ENCODE results near the gene SAMD7. TPM values are rescaled to one million over a fixed set of nuclear protein-coding genes. Genes with fewer than 3 reads are reported as not detected.

The SAMD7 gene
- total and polyA plus RNA-seq, 9 donors: not detected

DNA sequence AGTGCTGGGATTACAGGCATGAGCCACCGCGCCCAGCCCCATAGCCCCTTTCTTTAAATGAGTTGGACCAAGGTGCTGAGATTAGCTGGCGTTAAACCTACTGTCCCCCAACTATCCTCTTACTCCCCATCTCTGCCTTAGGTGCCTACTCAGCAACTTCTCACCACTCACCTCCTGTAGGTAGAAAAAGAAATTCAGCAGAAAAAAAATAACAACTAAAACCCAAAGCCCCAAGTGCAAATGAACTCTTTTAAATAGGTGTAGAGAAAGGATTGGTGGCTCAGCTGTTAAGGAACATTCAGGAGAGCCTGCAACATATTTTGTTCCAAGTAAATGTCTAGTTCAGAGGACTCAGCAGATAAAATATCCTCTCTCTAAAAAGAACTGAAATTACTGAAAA lies 19.5 kb downstream of the SAMD7 start:
- Histone ChIP-seq H3K4me3 (no peak overlapping the region), H3K27ac (no peak overlapping the region), H3K27me3 (no peaks in the 10 kb centered on the region), H3K4me1 (ENCODE audit: insufficient read depth) (no peaks in the 10 kb centered on the region), H3K36me3 (no peaks in the 10 kb centered on the region), H3K9me3 (no peaks in the 10 kb centered on the region)
- TF ChIP-seq, protein P1, sequence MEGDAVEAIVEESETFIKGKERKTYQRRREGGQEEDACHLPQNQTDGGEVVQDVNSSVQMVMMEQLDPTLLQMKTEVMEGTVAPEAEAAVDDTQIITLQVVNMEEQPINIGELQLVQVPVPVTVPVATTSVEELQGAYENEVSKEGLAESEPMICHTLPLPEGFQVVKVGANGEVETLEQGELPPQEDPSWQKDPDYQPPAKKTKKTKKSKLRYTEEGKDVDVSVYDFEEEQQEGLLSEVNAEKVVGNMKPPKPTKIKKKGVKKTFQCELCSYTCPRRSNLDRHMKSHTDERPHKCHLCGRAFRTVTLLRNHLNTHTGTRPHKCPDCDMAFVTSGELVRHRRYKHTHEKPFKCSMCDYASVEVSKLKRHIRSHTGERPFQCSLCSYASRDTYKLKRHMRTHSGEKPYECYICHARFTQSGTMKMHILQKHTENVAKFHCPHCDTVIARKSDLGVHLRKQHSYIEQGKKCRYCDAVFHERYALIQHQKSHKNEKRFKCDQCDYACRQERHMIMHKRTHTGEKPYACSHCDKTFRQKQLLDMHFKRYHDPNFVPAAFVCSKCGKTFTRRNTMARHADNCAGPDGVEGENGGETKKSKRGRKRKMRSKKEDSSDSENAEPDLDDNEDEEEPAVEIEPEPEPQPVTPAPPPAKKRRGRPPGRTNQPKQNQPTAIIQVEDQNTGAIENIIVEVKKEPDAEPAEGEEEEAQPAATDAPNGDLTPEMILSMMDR (IDR thresholded peaks at IDR 0.05): no peak
- TF ChIP-seq POLR2A (IDR thresholded peaks at IDR 0.05): no peak
- no peak for TF ChIP-seq EP300 (IDR thresholded peaks at IDR 0.05)
- intact Hi-C loops (cut with DNase I): no loop called here
- DNase-seq: no peak
- 91 to 95% (median 93%) methylated on average over 3 of the region's 3 CpGs for WGBS, 3 donors

DNA sequence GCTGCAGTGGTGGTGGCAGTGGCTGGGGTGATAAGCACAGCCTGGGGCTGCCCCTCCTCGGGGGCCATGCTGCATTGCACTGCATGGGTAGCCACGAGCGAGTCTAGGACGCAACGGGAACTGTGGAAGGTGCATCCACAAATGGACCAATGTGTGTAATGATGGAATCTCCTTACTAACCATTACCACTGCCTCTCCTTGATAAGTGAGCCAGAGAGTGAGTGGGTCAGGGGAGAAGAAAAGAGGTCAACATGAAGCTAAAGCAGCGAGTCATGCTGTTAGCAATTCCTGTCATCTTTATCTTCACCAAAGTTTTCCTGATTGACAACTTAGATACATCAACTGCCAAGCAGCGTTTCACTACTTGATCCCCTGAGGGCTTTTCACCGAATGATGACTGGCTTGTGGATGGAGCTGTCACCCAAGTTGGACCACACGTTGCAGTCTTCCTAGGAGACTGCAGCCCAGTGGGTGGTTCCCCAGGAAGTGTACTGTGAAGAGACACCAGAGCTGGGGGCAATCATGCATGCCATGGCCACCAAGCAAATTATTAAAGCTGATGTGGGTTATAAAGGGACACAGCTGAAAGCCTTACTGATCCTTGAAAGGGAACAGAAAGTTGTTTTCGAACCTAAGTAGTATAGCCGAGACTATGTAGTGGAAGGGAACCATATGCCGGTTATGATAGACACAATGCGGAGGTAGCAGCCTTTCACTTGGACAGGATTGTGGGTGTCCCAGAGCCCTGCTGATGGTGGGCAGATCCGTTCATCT lies 20.6 kb downstream of the SAMD7 start:
- intact Hi-C loops (cut with DNase I): no loop called here
- H3K27me3 ChIP-seq: no peaks in the 10 kb centered on the region
- no peak for DNase-seq
- H3K9me3 ChIP-seq: no peaks in the 10 kb centered on the region
- no peaks in the 10 kb centered on the region for H3K4me1 ChIP-seq (ENCODE audit: insufficient read depth)
- no peak overlapping the region for H3K27ac ChIP-seq
- no peak overlapping the region for H3K4me3 ChIP-seq
- no peak for TF ChIP-seq POLR2A (IDR thresholded peaks at IDR 0.05)
- TF ChIP-seq, protein P1 (IDR thresholded peaks at IDR 0.05): no peak
- TF ChIP-seq EP300 (IDR thresholded peaks at IDR 0.05): no peak
- no peaks in the 10 kb centered on the region for H3K36me3 ChIP-seq
- WGBS, 3 donors: 82 to 90% (median 85%) methylated on average over 14 of the region's 14 CpGs

GRCh38 chr3:169939320-169939719 lies 27.9 kb downstream of the SAMD7 start:
- Histone ChIP-seq H3K27ac (no peak overlapping the region), H3K4me3 (no peak overlapping the region), H3K4me1 (ENCODE audit: insufficient read depth) (no peaks in the 10 kb centered on the region), H3K27me3 (no peaks in the 10 kb centered on the region), H3K9me3 (peaks cover 0 to 2% of the 10 kb centered on the region in 2 donors), H3K36me3 (no peaks in the 10 kb centered on the region)
- intact Hi-C loops (cut with DNase I): no loop called here
- DNase-seq: no peak
- TF ChIP-seq EP300 (IDR thresholded peaks at IDR 0.05) (no peak), POLR2A (IDR thresholded peaks at IDR 0.05) (no peak)
- TF ChIP-seq, protein P1 (IDR thresholded peaks at IDR 0.05): no peak
- WGBS, 3 donors: 31 to 52% (median 50%) methylated on average over 1 of the region's 1 CpG

GRCh38 chr3:169939751-169940150 lies 28.4 kb downstream of the SAMD7 start:
- DNase-seq: no peak
- no peaks in the 10 kb centered on the region for H3K27me3 ChIP-seq
- H3K9me3 ChIP-seq: peaks cover 0 to 2% of the 10 kb centered on the region in 2 donors
- TF ChIP-seq EP300 (IDR thresholded peaks at IDR 0.05) (no peak), POLR2A (IDR thresholded peaks at IDR 0.05) (no peak)
- TF ChIP-seq, protein P1 (IDR thresholded peaks at IDR 0.05): no peak
- no peak overlapping the region for H3K4me3 ChIP-seq
- no peaks in the 10 kb centered on the region for H3K4me1 ChIP-seq (ENCODE audit: insufficient read depth)
- 82 to 87% (median 85%) methylated on average over 5 of the region's 5 CpGs for WGBS, 3 donors
- intact Hi-C loops (cut with DNase I): no loop called here
- H3K27ac ChIP-seq: no peak overlapping the region
- H3K36me3 ChIP-seq: no peaks in the 10 kb centered on the region
